22Rv1 (cell line): Measurements from ENCODE around the gene GGTLC1.

Experiments
- H3K27ac ChIP-seq: fragments of 450-650 bp; 2 replicates; pipeline ENCODE4 v1.5.1; 2017
- ZFX ChIP-seq: fragments of 450-650 bp; IDR thresholded peaks from 2 replicates; pipeline ENCODE4 v1.6.1; 2017; ENCODE audit warnings: antibody characterized with exemption, borderline replicate concordance
- TF ChIP-seq, protein P1 (sequence below): fragments of 450-650 bp; IDR thresholded peaks from 2 replicates; pipeline ENCODE4 v1.5.1; 2017; ENCODE audit warnings: mild to moderate bottlenecking

The GGTLC1 gene

DNA sequence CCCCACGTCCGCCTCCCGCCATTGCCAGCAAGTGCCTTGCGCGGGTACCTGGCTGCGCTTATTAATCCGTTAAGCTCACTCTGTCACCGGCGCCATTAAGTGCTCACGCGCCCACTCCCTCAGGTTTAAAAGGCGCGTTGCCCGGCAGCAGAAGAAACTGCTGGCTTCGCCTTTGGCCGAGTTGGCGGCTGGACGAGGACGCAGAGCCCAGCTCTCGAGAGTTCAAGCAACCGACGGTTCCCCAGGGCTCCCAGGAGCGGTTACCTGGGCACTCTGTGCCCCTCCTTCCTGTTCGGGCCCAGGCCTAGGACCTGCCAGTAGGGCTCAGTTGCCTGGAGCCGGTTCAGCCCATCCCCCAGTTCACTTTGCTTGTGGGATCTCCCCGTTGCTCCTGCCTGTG lies at the start of gene GGTLC1:
GGTLC1 (minus strand) TSS at position 219 of the 400 bp plus-strand sequence. CDS start 2,168 bp downstream, outside the sequence.
- H3K27ac ChIP-seq: no peak within 1 kb of the TSS

GRCh38 chr20:24034820-24035219 lies 46.2 kb upstream of the GGTLC1 start:
- TF ChIP-seq, protein P1, sequence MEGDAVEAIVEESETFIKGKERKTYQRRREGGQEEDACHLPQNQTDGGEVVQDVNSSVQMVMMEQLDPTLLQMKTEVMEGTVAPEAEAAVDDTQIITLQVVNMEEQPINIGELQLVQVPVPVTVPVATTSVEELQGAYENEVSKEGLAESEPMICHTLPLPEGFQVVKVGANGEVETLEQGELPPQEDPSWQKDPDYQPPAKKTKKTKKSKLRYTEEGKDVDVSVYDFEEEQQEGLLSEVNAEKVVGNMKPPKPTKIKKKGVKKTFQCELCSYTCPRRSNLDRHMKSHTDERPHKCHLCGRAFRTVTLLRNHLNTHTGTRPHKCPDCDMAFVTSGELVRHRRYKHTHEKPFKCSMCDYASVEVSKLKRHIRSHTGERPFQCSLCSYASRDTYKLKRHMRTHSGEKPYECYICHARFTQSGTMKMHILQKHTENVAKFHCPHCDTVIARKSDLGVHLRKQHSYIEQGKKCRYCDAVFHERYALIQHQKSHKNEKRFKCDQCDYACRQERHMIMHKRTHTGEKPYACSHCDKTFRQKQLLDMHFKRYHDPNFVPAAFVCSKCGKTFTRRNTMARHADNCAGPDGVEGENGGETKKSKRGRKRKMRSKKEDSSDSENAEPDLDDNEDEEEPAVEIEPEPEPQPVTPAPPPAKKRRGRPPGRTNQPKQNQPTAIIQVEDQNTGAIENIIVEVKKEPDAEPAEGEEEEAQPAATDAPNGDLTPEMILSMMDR: no peak
- TF ChIP-seq ZFX: no peak
- no peak overlapping the region for H3K27ac ChIP-seq

More for the DNA sequence above, at the start of gene GGTLC1:
- TF ChIP-seq ZFX: no peak
- TF ChIP-seq, protein P1: no peak

DNA sequence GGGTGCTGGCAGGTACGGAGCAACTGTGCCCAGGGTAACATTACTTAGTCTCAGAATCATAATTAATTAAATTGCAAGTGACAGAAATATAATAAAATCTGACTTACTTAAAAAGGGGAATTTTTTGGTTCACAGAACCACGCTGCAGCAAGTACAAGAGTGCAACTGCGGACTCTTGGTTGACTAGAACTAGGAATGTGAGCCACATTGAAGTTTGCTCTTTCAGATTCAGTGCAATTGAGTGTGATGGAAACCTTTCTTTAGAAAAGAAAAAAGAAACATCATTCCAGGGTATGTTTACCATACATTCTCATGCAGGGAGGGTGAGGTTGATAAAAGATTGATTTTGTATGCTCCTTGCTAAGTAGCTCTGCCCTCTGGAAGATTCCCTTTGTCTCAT lies 45.0 kb upstream of the GGTLC1 start:
- no peak for TF ChIP-seq ZFX
- TF ChIP-seq, protein P1: no peak
- no peak overlapping the region for H3K27ac ChIP-seq

- H3K27ac ChIP-seq: no peak overlapping the region
- TF ChIP-seq, protein P1: no peak
- no peak for TF ChIP-seq ZFX
These were observed 44.6 kb upstream of the GGTLC1 start for GRCh38 chr20:24033151-24033550.

DNA sequence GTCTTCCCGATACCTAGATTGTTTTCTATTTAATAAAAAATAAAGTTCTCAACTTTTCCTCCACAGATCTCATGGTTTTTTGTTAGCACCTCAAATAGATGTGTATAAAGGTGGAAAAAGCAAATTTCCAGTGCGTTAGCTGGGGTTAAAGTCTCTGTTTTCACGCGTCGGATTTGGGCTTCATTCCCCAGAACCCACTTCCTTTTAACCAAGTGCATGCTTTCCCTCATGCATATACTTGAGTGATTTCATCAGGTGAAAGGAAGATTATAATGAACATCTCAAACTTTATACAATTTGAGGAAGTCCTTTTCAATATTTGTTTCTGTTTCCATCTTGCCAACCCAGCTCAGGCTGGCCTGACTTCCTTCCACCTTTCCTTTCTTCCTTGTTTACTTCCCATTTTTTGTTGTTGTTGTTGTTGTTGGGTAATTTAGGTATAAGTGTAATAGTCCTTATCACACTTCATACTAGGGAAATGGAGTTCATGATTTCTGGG lies 43.9 kb upstream of the GGTLC1 start:
- TF ChIP-seq, protein P1: no peak
- H3K27ac ChIP-seq: no peak overlapping the region

GRCh38 chr20:24027229-24027628 lies 38.6 kb upstream of the GGTLC1 start:
- TF ChIP-seq, protein P1: no peak
- TF ChIP-seq ZFX: no peak
- no peak overlapping the region for H3K27ac ChIP-seq

DNA sequence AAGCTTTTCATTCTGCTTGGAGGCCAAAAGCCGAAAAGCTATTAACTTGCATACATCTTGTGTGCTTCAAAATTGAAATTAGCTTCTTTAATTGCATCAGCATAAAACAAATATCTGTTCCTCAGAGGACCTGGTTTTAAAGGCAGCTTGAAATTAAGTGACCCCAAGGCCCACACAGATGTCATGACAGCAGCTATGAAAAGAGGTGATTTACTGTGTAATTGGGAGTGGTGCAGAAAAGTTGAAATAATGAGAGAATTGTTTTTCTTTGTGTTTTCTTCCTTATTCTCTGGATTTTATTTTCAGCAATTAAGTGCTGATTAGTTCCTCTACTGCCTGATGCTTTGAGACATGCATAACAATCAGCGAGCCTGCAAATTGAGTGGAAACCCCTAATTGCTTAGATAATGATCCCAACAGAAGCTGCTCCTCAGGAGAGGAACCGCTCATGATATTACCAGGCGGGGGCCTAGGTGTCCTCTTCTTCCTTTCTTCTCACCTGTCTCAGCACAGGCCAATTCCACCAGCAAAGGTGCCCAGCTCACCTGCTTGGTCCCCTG lies 34.1 kb upstream of the GGTLC1 start:
- TF ChIP-seq ZFX: no peak
- TF ChIP-seq, protein P1: no peak
- no peak overlapping the region for H3K27ac ChIP-seq
